ENCODE data around the gene ZNF804B.

The ZNF804B gene

DNA sequence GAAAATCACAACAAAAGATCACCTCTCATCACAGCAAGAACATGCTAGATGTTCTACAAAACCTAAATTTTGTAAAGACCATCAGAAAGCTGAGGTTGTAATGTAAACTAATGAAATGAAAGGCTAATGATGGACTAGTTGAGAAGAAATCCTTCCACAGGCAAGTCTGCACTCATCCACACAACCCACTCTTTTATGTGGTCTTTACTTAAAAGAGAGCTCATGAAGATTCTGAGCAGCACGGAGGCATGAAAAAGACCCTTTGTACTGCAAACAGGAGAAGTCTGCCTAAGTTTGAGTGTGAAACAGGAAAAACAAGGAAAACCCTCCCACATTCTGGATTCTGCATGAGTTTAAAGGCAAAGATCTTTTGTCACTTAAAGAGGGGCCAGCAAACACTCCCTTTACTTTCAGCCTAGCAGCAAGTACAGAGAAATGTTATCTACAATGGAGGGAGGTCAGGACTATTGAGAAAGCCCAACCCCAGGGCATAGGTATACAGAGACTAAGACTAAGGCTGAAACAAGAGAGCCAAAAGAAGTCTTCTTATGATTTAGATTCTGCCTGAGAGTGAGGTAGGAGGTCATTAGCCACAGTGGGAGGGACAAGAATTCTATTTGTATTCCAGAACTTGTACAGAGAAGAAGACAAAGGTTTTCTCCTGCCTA lies 557.2 kb downstream of the ZNF804B start:
- H3K9ac ChIP-seq (ENCODE audit: low read length) = no peak overlapping the region

DNA sequence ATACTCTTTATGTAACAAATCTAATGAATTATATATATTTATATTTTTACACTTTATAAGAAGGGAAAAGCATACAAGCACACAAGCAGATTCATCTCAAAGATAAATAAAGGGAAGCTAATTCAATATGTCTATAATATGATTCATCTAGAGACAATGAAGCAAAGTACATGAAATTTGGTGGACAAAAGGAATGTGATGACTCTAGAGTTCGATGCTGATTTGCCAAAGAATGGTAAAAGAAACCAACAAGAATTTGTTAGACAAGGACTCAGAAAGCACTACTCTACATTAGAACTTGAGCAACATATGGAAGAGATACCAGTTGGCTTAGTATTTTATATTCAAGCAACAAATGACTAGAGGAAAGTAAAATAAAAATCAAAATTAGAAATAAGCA lies 572.5 kb downstream of the ZNF804B start:
- Histone ChIP-seq H3K4me2 (ENCODE audit: low read length) (no peak overlapping the region), H4K20me1 (ENCODE audit: insufficient read depth, low read length) (no peaks in the 10 kb centered on the region), H3K27ac (ENCODE audit: low read length) (no peak overlapping the region), H3K79me2 (ENCODE audit: low read length) (no peaks in the 10 kb centered on the region), H3K4me1 (ENCODE audit: low read length) (no peaks in the 10 kb centered on the region), H3K27me3 (ENCODE audit: low read depth, low read length) (no peaks in the 10 kb centered on the region), H3K4me3 (ENCODE audit: low read length) (no peak overlapping the region), H3K9me3 (ENCODE audit: insufficient read depth, low read length) (no peaks in the 10 kb centered on the region), H2AFZ (ENCODE audit: low read depth, low read length) (no peak overlapping the region), H3K36me3 (replicated peaks; ENCODE audit: low read depth, low read length) (no peaks in the 10 kb centered on the region), H3K9ac (ENCODE audit: low read length) (no peak overlapping the region)
- TF ChIP-seq, protein P1, sequence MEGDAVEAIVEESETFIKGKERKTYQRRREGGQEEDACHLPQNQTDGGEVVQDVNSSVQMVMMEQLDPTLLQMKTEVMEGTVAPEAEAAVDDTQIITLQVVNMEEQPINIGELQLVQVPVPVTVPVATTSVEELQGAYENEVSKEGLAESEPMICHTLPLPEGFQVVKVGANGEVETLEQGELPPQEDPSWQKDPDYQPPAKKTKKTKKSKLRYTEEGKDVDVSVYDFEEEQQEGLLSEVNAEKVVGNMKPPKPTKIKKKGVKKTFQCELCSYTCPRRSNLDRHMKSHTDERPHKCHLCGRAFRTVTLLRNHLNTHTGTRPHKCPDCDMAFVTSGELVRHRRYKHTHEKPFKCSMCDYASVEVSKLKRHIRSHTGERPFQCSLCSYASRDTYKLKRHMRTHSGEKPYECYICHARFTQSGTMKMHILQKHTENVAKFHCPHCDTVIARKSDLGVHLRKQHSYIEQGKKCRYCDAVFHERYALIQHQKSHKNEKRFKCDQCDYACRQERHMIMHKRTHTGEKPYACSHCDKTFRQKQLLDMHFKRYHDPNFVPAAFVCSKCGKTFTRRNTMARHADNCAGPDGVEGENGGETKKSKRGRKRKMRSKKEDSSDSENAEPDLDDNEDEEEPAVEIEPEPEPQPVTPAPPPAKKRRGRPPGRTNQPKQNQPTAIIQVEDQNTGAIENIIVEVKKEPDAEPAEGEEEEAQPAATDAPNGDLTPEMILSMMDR (IDR thresholded peaks at IDR 0.05; ENCODE audit: low read depth, low read length) = no peak
- no peak for TF ChIP-seq EZH2phosphoT487 (IDR thresholded peaks at IDR 0.05; ENCODE audit: low read depth)

More for the DNA sequence above, 557.2 kb downstream of the ZNF804B start:
- Histone ChIP-seq H3K27ac (ENCODE audit: low read length) (no peak overlapping the region), H3K9me3 (ENCODE audit: insufficient read depth, low read length) (no peaks in the 10 kb centered on the region), H4K20me1 (ENCODE audit: insufficient read depth, low read length) (no peaks in the 10 kb centered on the region), H2AFZ (ENCODE audit: low read depth, low read length) (no peak overlapping the region), H3K79me2 (ENCODE audit: low read length) (no peaks in the 10 kb centered on the region), H3K27me3 (ENCODE audit: low read depth, low read length) (no peaks in the 10 kb centered on the region), H3K4me1 (ENCODE audit: low read length) (no peaks in the 10 kb centered on the region), H3K4me3 (ENCODE audit: low read length) (no peak overlapping the region), H3K4me2 (ENCODE audit: low read length) (no peak overlapping the region), H3K36me3 (replicated peaks; ENCODE audit: low read depth, low read length) (no peaks in the 10 kb centered on the region)
- TF ChIP-seq EZH2phosphoT487 (IDR thresholded peaks at IDR 0.05; ENCODE audit: low read depth) = no peak
- TF ChIP-seq, protein P1 (IDR thresholded peaks at IDR 0.05; ENCODE audit: low read depth, low read length) = no peak

DNA sequence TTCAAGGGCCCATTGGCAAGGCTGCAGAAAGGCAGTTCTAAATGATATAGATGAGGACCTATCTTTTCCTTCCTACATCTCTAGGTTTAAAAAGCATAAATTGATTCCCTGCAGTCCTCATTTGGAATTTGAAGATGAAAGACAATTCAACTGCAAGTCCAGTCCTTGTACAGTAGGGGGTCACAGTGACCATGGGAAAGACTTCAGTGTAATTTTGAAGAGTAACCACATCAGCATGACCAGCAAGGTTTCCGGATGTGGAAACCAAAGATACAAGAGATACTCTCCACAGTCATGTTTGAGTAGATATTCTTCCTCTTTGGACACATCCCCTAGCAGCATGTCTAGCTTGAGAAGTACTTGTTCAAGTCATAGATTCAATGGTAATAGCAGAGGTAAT lies 575.3 kb downstream of the ZNF804B start:
- Histone ChIP-seq H3K9ac (ENCODE audit: low read length) (no peak overlapping the region), H3K27ac (ENCODE audit: low read length) (no peak overlapping the region), H3K27me3 (ENCODE audit: low read depth, low read length) (no peaks in the 10 kb centered on the region), H3K36me3 (replicated peaks; ENCODE audit: low read depth, low read length) (no peaks in the 10 kb centered on the region), H3K4me1 (ENCODE audit: low read length) (no peaks in the 10 kb centered on the region), H4K20me1 (ENCODE audit: insufficient read depth, low read length) (no peaks in the 10 kb centered on the region), H3K4me3 (ENCODE audit: low read length) (no peak overlapping the region), H3K9me3 (ENCODE audit: insufficient read depth, low read length) (no peaks in the 10 kb centered on the region), H3K4me2 (ENCODE audit: low read length) (no peak overlapping the region), H2AFZ (ENCODE audit: low read depth, low read length) (no peak overlapping the region), H3K79me2 (ENCODE audit: low read length) (no peaks in the 10 kb centered on the region)
- TF ChIP-seq, protein P1 (IDR thresholded peaks at IDR 0.05; ENCODE audit: low read depth, low read length) = no peak
- TF ChIP-seq EZH2phosphoT487 (IDR thresholded peaks at IDR 0.05; ENCODE audit: low read depth) = no peak

DNA sequence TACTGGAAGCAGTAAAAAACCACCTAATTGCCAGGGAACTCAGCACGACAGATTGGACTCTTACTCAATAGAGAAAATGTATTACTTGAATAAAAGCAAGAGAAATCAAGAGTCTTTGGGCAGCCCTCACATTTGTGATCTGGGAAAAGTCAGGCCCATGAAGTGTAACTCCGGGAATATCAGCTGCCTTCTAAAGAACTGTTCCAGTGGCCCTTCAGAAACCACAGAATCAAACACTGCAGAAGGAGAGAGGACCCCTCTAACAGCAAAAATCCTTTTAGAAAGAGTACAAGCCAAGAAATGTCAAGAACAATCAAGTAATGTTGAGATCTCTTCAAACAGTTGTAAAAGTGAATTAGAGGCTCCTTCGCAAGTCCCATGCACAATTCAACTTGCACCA lies 576.0 kb downstream of the ZNF804B start:
- no peaks in the 10 kb centered on the region for H3K4me1 ChIP-seq (ENCODE audit: low read length)
- no peaks in the 10 kb centered on the region for H3K9me3 ChIP-seq (ENCODE audit: insufficient read depth, low read length)
- TF ChIP-seq, protein P1 (IDR thresholded peaks at IDR 0.05; ENCODE audit: low read depth, low read length) = no peak
- TF ChIP-seq EZH2phosphoT487 (IDR thresholded peaks at IDR 0.05; ENCODE audit: low read depth) = no peak
- no peak overlapping the region for H3K4me2 ChIP-seq (ENCODE audit: low read length)
- no peaks in the 10 kb centered on the region for H3K36me3 ChIP-seq (replicated peaks; ENCODE audit: low read depth, low read length)
- H2AFZ ChIP-seq (ENCODE audit: low read depth, low read length) = no peak overlapping the region
- no peaks in the 10 kb centered on the region for H3K27me3 ChIP-seq (ENCODE audit: low read depth, low read length)
- no peak overlapping the region for H3K27ac ChIP-seq (ENCODE audit: low read length)
- H3K9ac ChIP-seq (ENCODE audit: low read length) = no peak overlapping the region
- no peaks in the 10 kb centered on the region for H3K79me2 ChIP-seq (ENCODE audit: low read length)
- no peak overlapping the region for H3K4me3 ChIP-seq (ENCODE audit: low read length)
- no peaks in the 10 kb centered on the region for H4K20me1 ChIP-seq (ENCODE audit: insufficient read depth, low read length)

Data from OCI-LY3 (cell line).